GM23338 (cell line): ENCODE data around the gene ZNF609. TPM values are rescaled to one million over a fixed set of nuclear protein-coding genes. Genes with fewer than 3 reads are reported as not detected.

Experiments used
- ATAC-seq: fragments of 200-7000 bp; cut with Tn5 transposase; 3 replicates; pipeline ENCODE4 v1.9.1; 2020
- DNase-seq: peaks from one replicate; pipeline ENCODE4 v3.0.0-alpha.2; 2015; ENCODE audit warnings: low spot score
- H2AFZ ChIP-seq: fragments of 200-600 bp; sonication (generic); 2 replicates; pipeline ENCODE4 v1.8.0; 2016; ENCODE audit warnings: antibody characterized with exemption, mild to moderate bottlenecking, moderate library complexity
- H3F3A ChIP-seq: fragments of 200-600 bp; sonication (generic); replicated peaks from 2 replicates; pipeline ENCODE4 v1.8.0; 2017; ENCODE audit warnings: antibody characterized with exemption, mixed run types, low read depth
- H3K27ac ChIP-seq: fragments of 200-600 bp; sonication (generic); 2 replicates; pipeline ENCODE4 v1.6.1; 2016; ENCODE audit warnings: low read depth
- H3K27me3 ChIP-seq: fragments of 200-600 bp; sonication (generic); 2 replicates; pipeline ENCODE4 v1.8.0; 2016; ENCODE audit warnings: mild to moderate bottlenecking, mixed run types, moderate library complexity; ENCODE audit not compliant: insufficient read depth
- H3K36me3 ChIP-seq: fragments of 200-600 bp; sonication (generic); 2 replicates; pipeline ENCODE4 v1.8.0; 2016; ENCODE audit warnings: mild to moderate bottlenecking; ENCODE audit not compliant: insufficient read depth
- H3K4me1 ChIP-seq: fragments of 200-600 bp; sonication (generic); 2 replicates; pipeline ENCODE4 v1.8.0; 2016; ENCODE audit warnings: mild to moderate bottlenecking, moderate library complexity; ENCODE audit not compliant: insufficient read depth
- H3K4me2 ChIP-seq: fragments of 200-600 bp; sonication (generic); 2 replicates; pipeline ENCODE4 v1.7.1; 2017; ENCODE audit warnings: mixed run types
- H3K4me3 ChIP-seq: fragments of 200-600 bp; sonication (generic); 2 replicates; pipeline ENCODE4 v1.6.1; 2016; ENCODE audit warnings: mixed run types
- H3K79me2 ChIP-seq: fragments of 200-600 bp; sonication (generic); replicated peaks from 2 replicates; pipeline ENCODE4 v1.8.0; 2017; ENCODE audit warnings: mild to moderate bottlenecking; ENCODE audit not compliant: insufficient read depth
- H3K9me2 ChIP-seq: fragments of 200-600 bp; sonication (generic); 2 replicates; pipeline ENCODE4 v1.8.0; 2017; ENCODE audit not compliant: insufficient read depth
- H4K20me1 ChIP-seq: fragments of 200-600 bp; sonication (generic); replicated peaks from 2 replicates; pipeline ENCODE4 v1.8.0; 2017; ENCODE audit warnings: mild to moderate bottlenecking; ENCODE audit not compliant: insufficient read depth
- H3K27ac Mint-ChIP-seq: 2 replicates; pipeline ENCODE4 v1.8.0; 2020; ENCODE audit warnings: inconsistent platforms, mild to moderate bottlenecking, moderate library complexity, mixed read lengths
- H3K27me3 Mint-ChIP-seq: 3 replicates; pipeline ENCODE4 v1.8.0; 2022; ENCODE audit warnings: low read depth, mild to moderate bottlenecking, moderate library complexity, mixed read lengths, inconsistent platforms; ENCODE audit not compliant: insufficient read depth, poor library complexity
- H3K36me3 Mint-ChIP-seq: 3 replicates; pipeline ENCODE4 v1.8.0; 2021; ENCODE audit warnings: low read depth, mild to moderate bottlenecking, inconsistent platforms, moderate library complexity, mixed read lengths
- H3K4me1 Mint-ChIP-seq: 3 replicates; pipeline ENCODE4 v1.8.0; 2020; ENCODE audit warnings: mild to moderate bottlenecking, inconsistent platforms, mixed read lengths
- H3K4me3 Mint-ChIP-seq: 3 replicates; pipeline ENCODE4 v1.8.0; 2021; ENCODE audit warnings: moderate library complexity, mild to moderate bottlenecking, inconsistent platforms, mixed read lengths
- H3K9me3 Mint-ChIP-seq: 3 replicates; pipeline ENCODE4 v1.8.0; 2020; ENCODE audit warnings: moderate library complexity, mild to moderate bottlenecking, inconsistent platforms, mixed read lengths
- CREB1 ChIP-seq: fragments of 250-450 bp; sonication (Bioruptor Pico); IDR thresholded peaks from 2 replicates; pipeline ENCODE4 v1.5.0; 2020; ENCODE audit warnings: low read depth, mild to moderate bottlenecking, moderate library complexity
- CTCF ChIP-seq, 2 experiments: fragments of 200-600 bp in 1 of 2; sonication (generic) in 1 of 2; conservative IDR thresholded peaks; 2 replicates each; pipeline versions ENCODE4 v1.5.1 to v1.6.1; 2016 to 2017; ENCODE audit warnings: antibody characterized with exemption in 2 of 2, low read depth in 2 of 2, mild to moderate bottlenecking in 2 of 2, moderate library complexity in 1 of 2
- ETS1 ChIP-seq: IDR thresholded peaks from 2 replicates; pipeline ENCODE4 v1.6.1; 2016; ENCODE audit warnings: antibody characterized with exemption
- EZH2 ChIP-seq: fragments of 200-600 bp; sonication (generic); IDR thresholded peaks from one replicate; pipeline ENCODE4 v1.8.0; 2017; ENCODE audit warnings: antibody characterized with exemption, mild to moderate bottlenecking, low read depth; ENCODE audit not compliant: unreplicated experiment
- EZH2phosphoT487 ChIP-seq: fragments of 200-600 bp; sonication (generic); IDR thresholded peaks from one replicate; pipeline ENCODE4 v1.8.1; 2018; ENCODE audit warnings: antibody characterized with exemption; ENCODE audit not compliant: unreplicated experiment
- JUNB ChIP-seq: IDR thresholded peaks from one replicate; pipeline ENCODE4 v1.6.1; 2016; ENCODE audit warnings: antibody characterized with exemption; ENCODE audit not compliant: unreplicated experiment
- NANOG ChIP-seq: IDR thresholded peaks from 2 replicates; pipeline ENCODE4 v1.6.1; 2016; ENCODE audit warnings: antibody characterized with exemption, borderline replicate concordance
- POLR2AphosphoS5 ChIP-seq: IDR thresholded peaks from 2 replicates; pipeline ENCODE4 v1.6.1; 2016; ENCODE audit warnings: antibody characterized with exemption, low read depth
- STAT1 ChIP-seq: IDR thresholded peaks from one replicate; pipeline ENCODE4 v1.6.1; 2016; ENCODE audit warnings: antibody characterized with exemption; ENCODE audit not compliant: unreplicated experiment
- ZNF114 ChIP-seq: fragments of 250-450 bp; sonication (Bioruptor Pico); IDR thresholded peaks from 2 replicates; pipeline ENCODE4 v1.5.0; 2020; ENCODE audit warnings: mild to moderate bottlenecking, moderate library complexity
- ZNF331 ChIP-seq: fragments of 250-450 bp; sonication (Bioruptor Pico); IDR thresholded peaks from 2 replicates; pipeline ENCODE4 v1.5.0; 2020; ENCODE audit warnings: low read depth, mild to moderate bottlenecking, moderate library complexity
- ZNF462 ChIP-seq: fragments of 250-450 bp; sonication (Bioruptor Pico); IDR thresholded peaks from 2 replicates; pipeline ENCODE4 v1.5.0; 2020; ENCODE audit warnings: mild to moderate bottlenecking, moderate library complexity
- polyA plus RNA-seq: library from polyadenylated mRNA; unstranded; fragments of >200 nt; fragmentation: Nextera tagmentation; extraction: Ambion mirVana; gene quantifications from 2 replicates; pipeline ENCODE4 v1.2.1, GENCODE V29; 2016
- total RNA-seq: library from RNA; depleted of rRNA; stranded (reverse); fragments of >200 nt; shearing (Covaris generic); gene quantifications from 2 replicates; pipeline ENCODE4 v1.2.3, GENCODE V29; 2014
- TF ChIP-seq, protein P1 (sequence below): IDR thresholded peaks from one replicate; pipeline ENCODE4 v1.6.1; 2018; ENCODE audit warnings: antibody characterized with exemption; ENCODE audit not compliant: unreplicated experiment

Gene ZNF609
- total and polyA plus RNA-seq, 2 experiments from 2014 or later, result 26.4 to 40.2 TPM

DNA sequence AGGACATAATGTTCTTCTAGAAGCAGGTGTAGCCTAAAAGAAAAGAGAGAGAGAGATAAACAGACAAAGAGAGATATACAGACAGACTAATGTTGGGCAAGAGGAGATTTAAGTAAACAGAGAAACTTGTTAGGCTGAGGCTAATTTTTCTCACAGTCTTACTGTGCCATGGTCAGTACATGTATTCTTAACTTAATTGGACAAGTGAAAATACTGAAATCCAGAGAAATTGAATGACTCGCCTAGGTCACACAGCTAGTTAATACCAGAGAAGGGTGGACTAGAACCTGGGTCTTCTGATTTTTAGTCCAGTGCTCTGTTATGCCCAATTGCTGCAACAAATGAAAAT lies 6.7 kb upstream of the ZNF609 start:
- ATAC-seq (no peak), DNase-seq (no peak)
- H2AFZ ChIP-seq, result no peak overlapping the region
- no peaks in the 10 kb centered on the region for H3K9me2 ChIP-seq
- Mint-ChIP-seq H3K9me3 (no peaks in the 10 kb centered on the region), H3K4me1 (peaks cover 23% of the 10 kb centered on the region), H3K36me3 (no peaks in the 10 kb centered on the region; the same call in 2 of the 3 replicates), H3K27ac (no peak overlapping the region), H3K4me3 (no peak overlapping the region), H3K27me3 (no peaks in the 10 kb centered on the region)
- H3K4me3 ChIP-seq, result no peak overlapping the region
- H3K4me2 ChIP-seq, result no peak overlapping the region
- no peak overlapping the region for H3K27ac ChIP-seq
- no peaks in the 10 kb centered on the region for H3F3A ChIP-seq
- TF ChIP-seq EZH2phosphoT487 (no peak), JUNB (no peak), ZNF331 (no peak), NANOG (no peak), ZNF114 (CRISPR knock-in tag) (no peak), POLR2AphosphoS5 (no peak), EZH2 (no peak), STAT1 (no peak), CTCF (conservative IDR thresholded peaks at IDR 0.05; ENCODE audit: low read depth in 2 of 2) (no peak), ETS1 (no peak), ZNF462 (CRISPR knock-in tag) (no peak), CREB1 (CRISPR knock-in tag) (no peak)
- TF ChIP-seq, protein P1, sequence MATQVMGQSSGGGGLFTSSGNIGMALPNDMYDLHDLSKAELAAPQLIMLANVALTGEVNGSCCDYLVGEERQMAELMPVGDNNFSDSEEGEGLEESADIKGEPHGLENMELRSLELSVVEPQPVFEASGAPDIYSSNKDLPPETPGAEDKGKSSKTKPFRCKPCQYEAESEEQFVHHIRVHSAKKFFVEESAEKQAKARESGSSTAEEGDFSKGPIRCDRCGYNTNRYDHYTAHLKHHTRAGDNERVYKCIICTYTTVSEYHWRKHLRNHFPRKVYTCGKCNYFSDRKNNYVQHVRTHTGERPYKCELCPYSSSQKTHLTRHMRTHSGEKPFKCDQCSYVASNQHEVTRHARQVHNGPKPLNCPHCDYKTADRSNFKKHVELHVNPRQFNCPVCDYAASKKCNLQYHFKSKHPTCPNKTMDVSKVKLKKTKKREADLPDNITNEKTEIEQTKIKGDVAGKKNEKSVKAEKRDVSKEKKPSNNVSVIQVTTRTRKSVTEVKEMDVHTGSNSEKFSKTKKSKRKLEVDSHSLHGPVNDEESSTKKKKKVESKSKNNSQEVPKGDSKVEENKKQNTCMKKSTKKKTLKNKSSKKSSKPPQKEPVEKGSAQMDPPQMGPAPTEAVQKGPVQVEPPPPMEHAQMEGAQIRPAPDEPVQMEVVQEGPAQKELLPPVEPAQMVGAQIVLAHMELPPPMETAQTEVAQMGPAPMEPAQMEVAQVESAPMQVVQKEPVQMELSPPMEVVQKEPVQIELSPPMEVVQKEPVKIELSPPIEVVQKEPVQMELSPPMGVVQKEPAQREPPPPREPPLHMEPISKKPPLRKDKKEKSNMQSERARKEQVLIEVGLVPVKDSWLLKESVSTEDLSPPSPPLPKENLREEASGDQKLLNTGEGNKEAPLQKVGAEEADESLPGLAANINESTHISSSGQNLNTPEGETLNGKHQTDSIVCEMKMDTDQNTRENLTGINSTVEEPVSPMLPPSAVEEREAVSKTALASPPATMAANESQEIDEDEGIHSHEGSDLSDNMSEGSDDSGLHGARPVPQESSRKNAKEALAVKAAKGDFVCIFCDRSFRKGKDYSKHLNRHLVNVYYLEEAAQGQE, result no peak
- no peaks in the 10 kb centered on the region for H3K79me2 ChIP-seq
- no peaks in the 10 kb centered on the region; the same call in 1 of the 2 replicates for H4K20me1 ChIP-seq
- peaks cover 18% of the 10 kb centered on the region; the same call in 1 of the 2 replicates for H3K4me1 ChIP-seq
- H3K27me3 ChIP-seq, result no peaks in the 10 kb centered on the region
- H3K36me3 ChIP-seq, result no peaks in the 10 kb centered on the region
